Activated naive CD8-positive, alpha-beta T cell treated with anti-CD3 and anti-CD28 coated beads, Interleukin-2, amount 10 ng/mL, durations not matched to agents 7 days and 5 days (primary cell): ENCODE data around the gene BOD1L1. TPM values are rescaled to one million over a fixed set of nuclear protein-coding genes. Genes with fewer than 3 reads are reported as not detected.

Experiments
- ATAC-seq: fragments of 150-1000 bp; cut with Tn5 transposase; one replicate; pipeline ENCODE4 v1.10.0; 2021; ENCODE audit warnings: low read depth, moderate library complexity
- POLR2A ChIA-PET: fragments of 350-600 bp; sonication (Branson Sonifier 250); formaldehyde crosslinking; loops from one replicate; lab custom pipeline; 2021; ENCODE audit warnings: antibody characterized with exemption; lab: Charles Lee
- DNase-seq: peaks from one replicate; pipeline ENCODE4 v3.0.0; 2021
- H3K27ac Mint-ChIP-seq: one replicate; pipeline ENCODE4 v1.8.0; 2022; ENCODE audit warnings: mild to moderate bottlenecking, mixed read lengths
- H3K27me3 Mint-ChIP-seq: one replicate; pipeline ENCODE4 v1.8.0; 2022; ENCODE audit warnings: mild to moderate bottlenecking, moderate library complexity, mixed read lengths
- H3K36me3 Mint-ChIP-seq: one replicate; pipeline ENCODE4 v1.8.0; 2021; ENCODE audit warnings: mild to moderate bottlenecking, mixed read lengths
- H3K4me1 Mint-ChIP-seq: one replicate; pipeline ENCODE4 v1.8.0; 2021; ENCODE audit warnings: mixed read lengths
- H3K4me3 Mint-ChIP-seq: one replicate; pipeline ENCODE4 v1.8.0; 2022; ENCODE audit warnings: mild to moderate bottlenecking, moderate library complexity, mixed read lengths
- H3K9me3 Mint-ChIP-seq: one replicate; pipeline ENCODE4 v1.8.0; 2021; ENCODE audit warnings: mixed read lengths
- total RNA-seq, 2 experiments: library from RNA; stranded (reverse); gene quantifications; one replicate each; pipeline ENCODE4 v1.2.3, GENCODE V29; 2021

Gene BOD1L1
- total RNA-seq = 10 to 100 TPM; 50.6 to 52.5 TPM

GRCh38 chr4:13627606-13628311 lies at the start of gene BOD1L1:
TSS of gene BOD1L1 (minus strand) at chr4:13627725. CDS start at chr4:13627587, 138 bp downstream.
- Mint-ChIP-seq H3K4me3 (peak within 1 kb of the TSS; percentile 96), H3K4me1 (peaks cover 18% of the 10 kb centered on the region)
- POLR2A ChIA-PET = interaction anchor here (0.9 to 1.0 kb wide), 2 partner anchors 10 to 1781 kb away, joined by 3 read pairs; no protein-coding TSS in a partner anchor

GRCh38 chr4:13674971-13675370 lies 47.4 kb upstream of the BOD1L1 start:
- H3K4me1 Mint-ChIP-seq = no peaks in the 10 kb centered on the region
- H3K9me3 Mint-ChIP-seq = peaks cover 13% of the 10 kb centered on the region

More at GRCh38 chr4:13627606-13628311, at the start of gene BOD1L1:
- no peaks in the 10 kb centered on the region for H3K27me3 Mint-ChIP-seq
- ATAC-seq = peak; percentile 75
- H3K36me3 Mint-ChIP-seq = peaks cover 11% of the 10 kb centered on the region
- peak; percentile 87 for DNase-seq
- H3K9me3 Mint-ChIP-seq = no peaks in the 10 kb centered on the region
- peak within 1 kb of the TSS; percentile 96 for H3K27ac Mint-ChIP-seq

GRCh38 chr4:13673167-13673566 lies 45.6 kb upstream of the BOD1L1 start:
- no peak for ATAC-seq
- no peak overlapping the region for H3K4me3 Mint-ChIP-seq
- H3K27ac Mint-ChIP-seq = no peak overlapping the region
- no peaks in the 10 kb centered on the region for H3K4me1 Mint-ChIP-seq
- DNase-seq = no peak
- peaks cover 8% of the 10 kb centered on the region for H3K9me3 Mint-ChIP-seq
- H3K36me3 Mint-ChIP-seq = no peaks in the 10 kb centered on the region
- POLR2A ChIA-PET = no interaction called here
- no peaks in the 10 kb centered on the region for H3K27me3 Mint-ChIP-seq

More at GRCh38 chr4:13674971-13675370, 47.4 kb upstream of the BOD1L1 start:
- H3K36me3 Mint-ChIP-seq = no peaks in the 10 kb centered on the region
- no peak overlapping the region for H3K4me3 Mint-ChIP-seq
- DNase-seq (no peak), ATAC-seq (no peak)
- POLR2A ChIA-PET = no interaction called here
- H3K27me3 Mint-ChIP-seq = no peaks in the 10 kb centered on the region
- H3K27ac Mint-ChIP-seq = no peak overlapping the region

- POLR2A ChIA-PET = no interaction called here
- no peaks in the 10 kb centered on the region for H3K4me1 Mint-ChIP-seq
These were observed 43.1 kb upstream of the BOD1L1 start for GRCh38 chr4:13670456-13671160.

GRCh38 chr4:13665701-13666660 lies 38.5 kb upstream of the BOD1L1 start:
- Mint-ChIP-seq H3K27me3 (no peaks in the 10 kb centered on the region), H3K9me3 (peaks cover 1% of the 10 kb centered on the region), H3K36me3 (no peaks in the 10 kb centered on the region), H3K27ac (no peak overlapping the region), H3K4me3 (no peak overlapping the region), H3K4me1 (no peaks in the 10 kb centered on the region)
- POLR2A ChIA-PET = no interaction called here
- DNase-seq = no peak
- no peak for ATAC-seq

More at GRCh38 chr4:13670456-13671160, 43.1 kb upstream of the BOD1L1 start:
- Mint-ChIP-seq H3K27me3 (no peaks in the 10 kb centered on the region), H3K4me3 (no peak overlapping the region), H3K36me3 (no peaks in the 10 kb centered on the region), H3K9me3 (peaks cover 1% of the 10 kb centered on the region), H3K27ac (no peak overlapping the region)
- DNase-seq = no peak
- no peak for ATAC-seq

GRCh38 chr4:13659341-13660070 lies 32.0 kb upstream of the BOD1L1 start:
- peaks cover 6% of the 10 kb centered on the region for H3K27me3 Mint-ChIP-seq
- POLR2A ChIA-PET = interaction anchor here (0.5 kb wide), 1 partner anchor 114 kb away, joined by 3 read pairs; no protein-coding TSS in a partner anchor
- ATAC-seq (no peak), DNase-seq (no peak)
- no peak overlapping the region for H3K4me3 Mint-ChIP-seq
- peaks cover 7% of the 10 kb centered on the region for H3K4me1 Mint-ChIP-seq
- H3K27ac Mint-ChIP-seq = no peak overlapping the region
- H3K9me3 Mint-ChIP-seq = no peaks in the 10 kb centered on the region
- H3K36me3 Mint-ChIP-seq = no peaks in the 10 kb centered on the region

GRCh38 chr4:13656569-13657405 lies 29.3 kb upstream of the BOD1L1 start:
- Mint-ChIP-seq H3K36me3 (no peaks in the 10 kb centered on the region), H3K9me3 (no peaks in the 10 kb centered on the region), H3K4me3 (peak overlapping the region; percentile 66), H3K27ac (peak overlapping the region; percentile 80), H3K27me3 (peaks cover 6% of the 10 kb centered on the region), H3K4me1 (peaks cover 7% of the 10 kb centered on the region)
- POLR2A ChIA-PET = no interaction called here
- ATAC-seq = peak; percentile 28
- peak; percentile 51 for DNase-seq

- POLR2A ChIA-PET = no interaction called here
- Mint-ChIP-seq H3K27me3 (peaks cover 14% of the 10 kb centered on the region), H3K36me3 (no peaks in the 10 kb centered on the region), H3K9me3 (no peaks in the 10 kb centered on the region), H3K4me1 (peaks cover 7% of the 10 kb centered on the region), H3K27ac (no peak overlapping the region), H3K4me3 (peak overlapping the region; percentile 84)
- ATAC-seq (peak; percentile 92), DNase-seq (peak; percentile 85)
These were observed 26.8 kb upstream of the BOD1L1 start for GRCh38 chr4:13654162-13654797.

GRCh38 chr4:13653766-13654161 lies 26.2 kb upstream of the BOD1L1 start:
- DNase-seq = no peak
- peaks cover 7% of the 10 kb centered on the region for H3K4me1 Mint-ChIP-seq
- no peaks in the 10 kb centered on the region for H3K36me3 Mint-ChIP-seq
- peaks cover 14% of the 10 kb centered on the region for H3K27me3 Mint-ChIP-seq
- no peak for ATAC-seq
- no peak overlapping the region for H3K27ac Mint-ChIP-seq
- POLR2A ChIA-PET = no interaction called here
- H3K4me3 Mint-ChIP-seq = no peak overlapping the region
- no peaks in the 10 kb centered on the region for H3K9me3 Mint-ChIP-seq

- no peak for DNase-seq
- no peaks in the 10 kb centered on the region for H3K9me3 Mint-ChIP-seq
- peak overlapping the region; percentile 80 for H3K4me3 Mint-ChIP-seq
- H3K27ac Mint-ChIP-seq = peak overlapping the region; percentile 72
- H3K27me3 Mint-ChIP-seq = peaks cover 19% of the 10 kb centered on the region
- H3K36me3 Mint-ChIP-seq = no peaks in the 10 kb centered on the region
- peaks cover 7% of the 10 kb centered on the region for H3K4me1 Mint-ChIP-seq
- peak; percentile 42 for ATAC-seq
- POLR2A ChIA-PET = interaction anchor here (0.9 kb wide), 1 partner anchor 10 kb away, joined by 3 read pairs; no protein-coding TSS in a partner anchor
These were observed 19.5 kb upstream of the BOD1L1 start for GRCh38 chr4:13647031-13647430.

GRCh38 chr4:13645075-13645474 lies 17.6 kb upstream of the BOD1L1 start:
- POLR2A ChIA-PET = no interaction called here
- Mint-ChIP-seq H3K4me1 (peaks cover 7% of the 10 kb centered on the region), H3K9me3 (no peaks in the 10 kb centered on the region), H3K27ac (no peak overlapping the region), H3K27me3 (peaks cover 21% of the 10 kb centered on the region), H3K4me3 (no peak overlapping the region), H3K36me3 (no peaks in the 10 kb centered on the region)
- ATAC-seq (no peak), DNase-seq (no peak)
